Upper lobe of right lung (tissue), 1 donor: ENCODE data around the gene NCOA5. TPM values are rescaled to one million over a fixed set of nuclear protein-coding genes. Genes with fewer than 3 reads are reported as not detected.

Source experiments
- ATAC-seq: fragments of 200-7000 bp; cut with Tn5 transposase; one replicate; pipeline ENCODE4 v1.9.1; 2020; ENCODE audit warnings: mild to moderate bottlenecking, moderate library complexity
- DNase-seq: peaks from one replicate; pipeline ENCODE4 v3.0.0-alpha.2; 2020
- H3K27ac ChIP-seq: fragments of 200-600 bp; one replicate; pipeline ENCODE4 v1.8.0; 2022
- H3K27me3 ChIP-seq: fragments of 200-600 bp; one replicate; pipeline ENCODE4 v1.8.0; 2022; ENCODE audit warnings: mild to moderate bottlenecking
- H3K36me3 ChIP-seq: fragments of 200-600 bp; one replicate; pipeline ENCODE4 v1.8.0; 2022
- H3K4me1 ChIP-seq: fragments of 200-600 bp; one replicate; pipeline ENCODE4 v1.8.0; 2022
- H3K4me3 ChIP-seq: fragments of 200-600 bp; one replicate; pipeline ENCODE4 v1.8.0; 2022; ENCODE audit warnings: mild to moderate bottlenecking
- H3K9me3 ChIP-seq: fragments of 200-600 bp; one replicate; pipeline ENCODE4 v1.8.0; 2022
- intact Hi-C: fragments of 100-400 bp; cut with DNase I; formaldehyde crosslinking; loops from one replicate; pipeline ENCODE4 v1.11.0; 2022
- long read RNA-seq: library from polyadenylated mRNA; unstranded; transcript quantifications from one replicate; pipeline ENCODE4 v2.0.0, GENCODE V29; 2021
- total RNA-seq: library from RNA; stranded (reverse); fragmentation: NEBNext Ultra II Directional; extraction: Animal tissue kit (Norgen Biotek cat#: 25700); gene quantifications from one replicate; pipeline ENCODE4 v1.2.1, GENCODE V29; 2021
- TF ChIP-seq, protein P1 (sequence below): fragments of 200-600 bp; IDR thresholded peaks from one replicate; pipeline ENCODE4 v1.8.0; 2022; ENCODE audit warnings: antibody characterized with exemption
- donor health status: DM: no; HTN: yes; CAD: no; lungs with severe emphysema.

Gene NCOA5
- total RNA-seq, result 28.7 TPM
- long read RNA-seq, transcript NCOA5-201 (8 exons, 3,220 nt), result major isoform, 11 of 44 reads
- long read RNA-seq, partial matches to known transcripts, result 15 of 44 reads
- long read RNA-seq, other reads (novel, unspliced or antisense), result 18 of 44 reads

DNA sequence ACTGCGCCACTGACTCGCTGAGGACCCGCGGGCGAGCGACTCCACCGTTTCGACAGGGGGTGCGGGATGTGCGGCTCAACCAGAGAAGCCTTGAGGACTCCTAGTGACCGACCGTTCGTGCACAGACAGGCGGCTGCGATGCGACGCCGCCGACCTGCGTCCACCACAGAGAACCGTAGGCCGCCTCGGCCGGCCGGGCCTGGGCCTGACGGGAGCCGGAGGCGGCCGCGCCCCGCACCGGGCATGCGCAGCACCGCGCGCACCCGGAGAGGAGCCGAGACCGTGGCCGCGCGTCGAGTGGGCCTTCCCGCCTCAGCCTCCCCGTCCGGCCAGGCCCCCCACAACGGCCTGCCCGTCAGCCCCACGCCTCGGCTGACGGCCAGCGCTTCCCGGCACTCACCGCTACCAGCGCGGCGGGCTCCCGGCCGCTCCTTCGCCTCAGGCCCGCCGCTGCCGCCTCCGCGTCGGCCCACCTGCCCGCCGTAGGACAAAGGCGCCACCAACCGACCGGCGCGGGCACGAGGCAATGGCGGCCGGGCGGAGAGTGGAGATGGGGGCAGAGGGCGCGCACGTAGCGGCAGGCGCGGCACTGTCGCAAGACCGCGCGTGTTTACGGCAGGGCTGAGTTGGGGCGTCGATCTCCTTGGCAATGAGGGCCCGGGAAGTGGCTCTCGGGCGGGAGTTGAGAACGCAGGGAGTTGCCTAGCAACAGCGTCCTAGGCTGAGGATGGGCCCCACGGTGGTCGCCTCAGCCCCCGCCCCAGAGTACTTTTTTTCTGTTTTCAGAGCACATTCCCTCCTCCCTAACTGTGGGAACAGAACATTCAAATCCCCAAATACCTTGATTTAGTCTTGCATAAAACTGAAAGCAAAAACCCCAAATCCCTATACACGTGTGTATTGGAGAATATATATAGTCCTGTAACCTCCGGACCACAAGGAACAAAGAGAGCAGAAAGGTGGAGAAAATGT is at the start of gene NCOA5:
TSS of gene NCOA5 (minus strand) at position 546 of the 972 bp plus-strand sequence. CDS start 10,538 bp downstream, outside the sequence.
- ATAC-seq, result peak; percentile 97
- peak within 1 kb of the TSS; percentile 99 for H3K27ac ChIP-seq
- no peaks in the 10 kb centered on the region for H3K27me3 ChIP-seq
- peak; percentile 98 for DNase-seq
- intact Hi-C loops, result no loop called here
- no peaks in the 10 kb centered on the region for H3K36me3 ChIP-seq
- no peaks in the 10 kb centered on the region for H3K9me3 ChIP-seq
- TF ChIP-seq, protein P1, sequence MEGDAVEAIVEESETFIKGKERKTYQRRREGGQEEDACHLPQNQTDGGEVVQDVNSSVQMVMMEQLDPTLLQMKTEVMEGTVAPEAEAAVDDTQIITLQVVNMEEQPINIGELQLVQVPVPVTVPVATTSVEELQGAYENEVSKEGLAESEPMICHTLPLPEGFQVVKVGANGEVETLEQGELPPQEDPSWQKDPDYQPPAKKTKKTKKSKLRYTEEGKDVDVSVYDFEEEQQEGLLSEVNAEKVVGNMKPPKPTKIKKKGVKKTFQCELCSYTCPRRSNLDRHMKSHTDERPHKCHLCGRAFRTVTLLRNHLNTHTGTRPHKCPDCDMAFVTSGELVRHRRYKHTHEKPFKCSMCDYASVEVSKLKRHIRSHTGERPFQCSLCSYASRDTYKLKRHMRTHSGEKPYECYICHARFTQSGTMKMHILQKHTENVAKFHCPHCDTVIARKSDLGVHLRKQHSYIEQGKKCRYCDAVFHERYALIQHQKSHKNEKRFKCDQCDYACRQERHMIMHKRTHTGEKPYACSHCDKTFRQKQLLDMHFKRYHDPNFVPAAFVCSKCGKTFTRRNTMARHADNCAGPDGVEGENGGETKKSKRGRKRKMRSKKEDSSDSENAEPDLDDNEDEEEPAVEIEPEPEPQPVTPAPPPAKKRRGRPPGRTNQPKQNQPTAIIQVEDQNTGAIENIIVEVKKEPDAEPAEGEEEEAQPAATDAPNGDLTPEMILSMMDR, result peak; percentile 29
- peaks cover 45% of the 10 kb centered on the region for H3K4me1 ChIP-seq
- peak within 1 kb of the TSS; percentile 85 for H3K4me3 ChIP-seq

DNA sequence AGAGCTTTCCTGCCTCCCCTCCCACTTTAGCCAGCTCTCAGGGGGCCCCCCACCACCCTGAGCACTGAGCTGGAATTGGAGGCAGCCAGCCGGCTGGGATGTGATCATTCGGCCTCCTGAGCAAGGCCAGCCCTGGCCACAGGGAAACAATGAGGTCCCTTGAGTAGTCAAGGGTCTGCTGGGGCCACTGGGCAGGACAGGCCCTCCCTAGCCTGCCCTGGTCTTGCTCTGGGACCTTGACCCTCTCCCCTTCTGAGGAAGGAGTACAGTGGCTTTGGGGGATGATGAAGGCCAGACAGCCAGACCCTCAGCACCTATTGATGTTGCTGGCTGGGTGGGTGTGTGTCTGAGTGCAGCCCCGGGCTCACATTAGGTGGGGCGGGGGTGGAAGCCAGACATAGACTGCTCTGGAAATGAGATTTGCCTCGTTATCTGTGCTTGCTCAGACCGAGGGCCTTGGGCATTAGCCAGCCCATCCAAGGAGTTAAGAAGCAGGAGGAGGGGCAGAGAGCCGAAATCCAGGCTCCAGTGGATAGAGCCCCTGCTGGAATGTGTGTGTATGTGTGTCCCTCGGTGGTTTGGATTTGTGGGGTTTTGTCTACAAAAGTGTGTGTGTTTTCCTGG is 49.6 kb upstream of the NCOA5 start:
- H3K27ac ChIP-seq, result no peak overlapping the region
- intact Hi-C loops, result no loop called here
- no peaks in the 10 kb centered on the region for H3K36me3 ChIP-seq
- no peaks in the 10 kb centered on the region for H3K4me1 ChIP-seq
- no peaks in the 10 kb centered on the region for H3K9me3 ChIP-seq
- peaks cover 69% of the 10 kb centered on the region for H3K27me3 ChIP-seq
- no peak for DNase-seq
- H3K4me3 ChIP-seq, result no peak overlapping the region
- TF ChIP-seq, protein P1, result no peak
- no peak for ATAC-seq

DNA sequence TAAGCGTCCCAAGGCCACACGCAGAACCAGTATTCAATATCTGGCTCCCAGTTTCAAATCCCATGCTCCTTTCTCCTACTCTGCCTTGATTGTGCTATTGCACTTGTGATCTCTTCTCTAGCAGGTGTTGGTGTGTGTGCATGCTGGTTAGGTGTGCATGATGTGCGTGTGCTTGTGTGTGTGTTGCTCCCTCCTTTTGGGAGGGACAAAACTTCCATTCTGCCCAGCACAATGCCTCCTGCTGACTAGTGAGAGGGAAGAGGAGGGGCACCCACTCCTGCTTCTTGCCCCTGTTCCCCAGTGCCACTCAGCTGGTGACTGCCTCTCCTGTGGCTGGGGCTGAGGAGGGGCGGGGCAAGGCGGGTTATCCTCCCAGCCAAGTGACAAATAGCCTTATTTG is 48.1 kb upstream of the NCOA5 start:
- H3K4me3 ChIP-seq, result no peak overlapping the region
- intact Hi-C loops, result no loop called here
- ATAC-seq, result no peak
- H3K9me3 ChIP-seq, result no peaks in the 10 kb centered on the region
- H3K27me3 ChIP-seq, result peaks cover 76% of the 10 kb centered on the region
- TF ChIP-seq, protein P1, result no peak
- DNase-seq, result no peak
- H3K36me3 ChIP-seq, result no peaks in the 10 kb centered on the region
- H3K4me1 ChIP-seq, result peaks cover under 1% of the 10 kb centered on the region
- H3K27ac ChIP-seq, result no peak overlapping the region

DNA sequence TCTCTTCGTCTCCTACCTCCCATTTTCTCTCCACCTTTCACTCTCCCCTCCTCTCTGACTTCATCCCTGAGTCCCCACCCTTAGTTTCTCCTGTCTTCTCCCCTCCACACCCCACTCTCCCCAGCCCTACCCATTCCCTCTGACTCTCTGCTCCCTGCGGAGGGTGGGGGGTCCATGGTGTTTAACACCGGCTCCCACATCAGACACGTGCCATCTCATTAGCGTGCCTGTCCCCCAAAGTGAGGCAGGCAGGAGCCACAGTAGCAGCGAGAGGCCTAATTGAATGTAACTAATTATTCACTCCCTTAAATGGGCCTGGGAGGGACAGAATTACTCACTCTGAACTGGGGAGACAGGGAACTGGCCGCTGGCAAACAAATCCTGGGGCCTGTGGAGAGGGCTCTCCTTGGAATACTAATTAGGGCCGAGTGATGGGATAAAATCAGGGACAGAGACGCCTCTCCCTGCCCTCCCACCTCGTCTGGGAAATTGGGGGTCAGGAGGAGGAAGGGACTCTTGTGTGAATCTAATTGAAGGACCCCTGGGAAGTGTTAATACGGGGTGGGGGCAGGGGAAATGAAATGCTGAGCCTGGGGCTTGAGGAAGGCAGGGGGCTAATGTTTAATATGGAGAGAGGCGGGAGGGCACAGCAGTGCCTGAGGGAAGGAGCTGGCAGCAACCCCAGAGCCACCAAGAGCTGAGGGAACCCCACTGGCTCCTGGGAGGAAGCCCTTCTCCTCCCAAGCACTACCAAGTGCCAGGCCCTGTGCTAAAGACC is 46.3 kb upstream of the NCOA5 start:
- Histone ChIP-seq H3K27ac (no peak overlapping the region), H3K4me3 (no peak overlapping the region), H3K36me3 (no peaks in the 10 kb centered on the region), H3K4me1 (peaks cover 4% of the 10 kb centered on the region), H3K27me3 (peaks cover 70% of the 10 kb centered on the region), H3K9me3 (no peaks in the 10 kb centered on the region)
- ATAC-seq (no peak), DNase-seq (no peak)
- intact Hi-C loops, result no loop called here
- TF ChIP-seq, protein P1, result no peak

DNA sequence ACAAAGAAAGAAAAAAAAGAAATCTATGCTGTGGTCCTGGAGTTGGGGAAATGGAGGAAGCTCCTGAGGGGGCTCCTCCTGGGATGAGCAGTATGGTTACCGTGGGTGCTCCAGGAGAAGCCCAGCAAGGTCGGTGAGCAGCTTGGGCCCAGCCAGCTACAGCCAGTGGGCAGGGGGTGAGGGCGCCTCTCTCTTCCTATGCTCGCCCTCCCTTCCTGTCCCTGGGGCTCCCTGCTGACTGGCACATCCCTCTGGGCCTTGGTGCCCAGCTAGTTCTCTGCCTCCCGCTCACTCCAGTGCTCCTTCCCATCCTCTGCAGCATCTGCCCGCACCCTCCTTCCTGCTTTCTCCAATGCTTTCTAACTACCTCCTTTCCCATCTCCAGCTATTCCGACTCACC is 45.0 kb upstream of the NCOA5 start:
- intact Hi-C loops, result no loop called here
- Histone ChIP-seq H3K27me3 (peaks cover 57% of the 10 kb centered on the region), H3K4me1 (peaks cover 4% of the 10 kb centered on the region), H3K9me3 (no peaks in the 10 kb centered on the region), H3K27ac (no peak overlapping the region), H3K4me3 (no peak overlapping the region), H3K36me3 (no peaks in the 10 kb centered on the region)
- no peak for DNase-seq
- TF ChIP-seq, protein P1, result no peak
- no peak for ATAC-seq
